GM12878 (cell line): ENCODE results near the gene SMARCA4. TPM values are rescaled to one million over a fixed set of nuclear protein-coding genes. Genes with fewer than 3 reads are reported as not detected.

Experiments
- ATAC-seq: fragments of 200-7000 bp; cut with Tn5 transposase; 3 replicates; pipeline ENCODE4 v1.9.1; 2020; ENCODE audit warnings: mild to moderate bottlenecking, moderate library complexity
- BruUV-seq: library from RNA; stranded (reverse); fragments of 400-500 nt; replicated peaks from 2 replicates; lab custom pipeline; 2021; lab: Mats Ljungman, UMichigan
- CTCF ChIA-PET: fragments of 300-600 bp; sonication (Branson Sonifier 250); formaldehyde crosslinking; extraction: SDS; loops from one replicate; lab custom pipeline; 2021; ENCODE audit warnings: inconsistent platforms; lab: Yijun Ruan, JAX
- POLR2A ChIA-PET: fragments of 350-600 bp; formaldehyde crosslinking; extraction: SDS; loops from one replicate; lab custom pipeline; 2021; ENCODE audit warnings: inconsistent platforms; lab: Charles Lee
- RAD21 ChIA-PET: fragments of 300-600 bp; sonication (Branson Sonifier 250); formaldehyde crosslinking; loops from one replicate; lab custom pipeline; 2023; ENCODE audit warnings: antibody characterized with exemption; ENCODE audit not compliant: unreplicated experiment; lab: Charles Lee
- SMC1A ChIA-PET: fragments of 300-600 bp; sonication (Branson Sonifier 250); formaldehyde crosslinking; loops from one replicate; lab custom pipeline; 2023; ENCODE audit not compliant: unreplicated experiment, uncharacterized antibody; lab: Charles Lee
- DNase-seq: peaks from one replicate; pipeline ENCODE4 v3.0.0-alpha.2; 2011; ENCODE audit warnings: low read depth, low spot score
- FAIRE-seq: peaks from 3 replicates; lab custom pipeline; 2011; peaks lifted over from hg19 to GRCh38; lab: Jason Lieb, UNC
- H2AFZ ChIP-seq: 2 replicates; pipeline ENCODE4 v1.6.0; 2011; ENCODE audit warnings: low read depth, low read length, control low read depth; ENCODE audit not compliant: control insufficient read depth
- H3K27ac ChIP-seq: 2 replicates; pipeline ENCODE4 v1.5.1; 2011; ENCODE audit warnings: control low read depth; ENCODE audit not compliant: control insufficient read depth, insufficient read depth
- H3K27me3 ChIP-seq, 2 experiments: replicated peaks in 1 of 2; 2 replicates each; pipeline versions ENCODE4 v1.6.0 to v1.6.1; 2011; ENCODE audit warnings: low read length in 1 of 2; ENCODE audit not compliant: control insufficient read depth in 2 of 2, insufficient read depth in 2 of 2
- H3K36me3 ChIP-seq, 2 experiments: 2 replicates each; pipeline ENCODE4 v1.5.1; 2011; ENCODE audit warnings: low read length in 1 of 2; ENCODE audit not compliant: control insufficient read depth in 2 of 2, insufficient read depth in 2 of 2
- H3K4me1 ChIP-seq: 2 replicates; pipeline ENCODE4 v1.6.1; 2011; ENCODE audit warnings: mild to moderate bottlenecking, low read length, moderate library complexity, mixed read lengths; ENCODE audit not compliant: control insufficient read depth, insufficient read depth
- H3K4me2 ChIP-seq: 2 replicates; pipeline ENCODE4 v1.6.0; 2011; ENCODE audit warnings: control low read depth; ENCODE audit not compliant: control insufficient read depth, insufficient read depth
- H3K4me3 ChIP-seq: fragments of 200-600 bp; sonication (generic); 2 replicates; pipeline ENCODE4 v1.5.1; 2016
- H3K79me2 ChIP-seq: 2 replicates; pipeline ENCODE4 v1.6.0; 2011; ENCODE audit warnings: low read length; ENCODE audit not compliant: control insufficient read depth, insufficient read depth
- H3K9ac ChIP-seq: 2 replicates; pipeline ENCODE4 v1.8.0; 2011; ENCODE audit warnings: low read length, control low read depth, mixed read lengths; ENCODE audit not compliant: control insufficient read depth, insufficient read depth
- H3K9me3 ChIP-seq: replicated peaks from 3 replicates; pipeline ENCODE4 v1.5.1; 2011; ENCODE audit warnings: mild to moderate bottlenecking, low read length; ENCODE audit not compliant: control insufficient read depth, insufficient read depth
- H4K20me1 ChIP-seq: 2 replicates; pipeline ENCODE4 v1.6.0; 2011; ENCODE audit not compliant: control insufficient read depth, insufficient read depth
- CREM ChIP-seq: IDR thresholded peaks from 2 replicates; pipeline ENCODE4 v1.6.1; 2014; ENCODE audit warnings: antibody characterized with exemption, low read depth
- EGR1 ChIP-seq, 2 experiments: IDR thresholded peaks; 1 replicate in 1 of 2; 2 replicates in 1 of 2; pipeline ENCODE4 v1.6.1; 2011 to 2012; ENCODE audit warnings: low read depth in 2 of 2, low read length in 2 of 2, borderline replicate concordance in 1 of 2, mild to moderate bottlenecking in 1 of 2, moderate library complexity in 1 of 2
- IKZF2 ChIP-seq, 2 experiments: fragments of 450-650 bp; IDR thresholded peaks; 2 replicates each; pipeline ENCODE4 v1.6.1; 2017; ENCODE audit warnings: mild to moderate bottlenecking in 2 of 2, moderate library complexity in 2 of 2
- JUND ChIP-seq: IDR thresholded peaks from 2 replicates; pipeline ENCODE4 v1.6.1; 2012; ENCODE audit warnings: low read depth, mild to moderate bottlenecking, low read length, improper control_type of control experiment, moderate library complexity
- LARP7 ChIP-seq: fragments of 450-650 bp; IDR thresholded peaks from 2 replicates; pipeline ENCODE4 v1.6.1; 2017; ENCODE audit warnings: mild to moderate bottlenecking
- MEF2B ChIP-seq: fragments of 450-650 bp; IDR thresholded peaks from 2 replicates; pipeline ENCODE4 v1.6.1; 2018; ENCODE audit warnings: mild to moderate bottlenecking, moderate library complexity; ENCODE audit not compliant: partially characterized antibody, poor library complexity, severe bottlenecking
- NFYB ChIP-seq: IDR thresholded peaks from 2 replicates; pipeline ENCODE4 v1.6.1; 2011; ENCODE audit warnings: low read depth, mild to moderate bottlenecking, low read length, improper control_type of control experiment, moderate library complexity; ENCODE audit not compliant: insufficient read depth
- POLR2AphosphoS5 ChIP-seq: IDR thresholded peaks from 2 replicates; pipeline ENCODE4 v1.6.1; 2011; ENCODE audit warnings: mild to moderate bottlenecking, low read length, inconsistent platforms
- RBBP5 ChIP-seq: fragments of 200-600 bp; sonication (generic); conservative IDR thresholded peaks from 2 replicates; pipeline ENCODE4 v1.6.1; 2016
- RELA ChIP-seq: fragments of 450-650 bp; IDR thresholded peaks from 2 replicates; pipeline ENCODE4 v1.8.0; 2014; ENCODE audit warnings: borderline replicate concordance; ENCODE audit not compliant: partially characterized antibody
- STAT1 ChIP-seq: fragments of 450-650 bp; conservative IDR thresholded peaks from 2 replicates; pipeline ENCODE4 v1.6.1; 2014; ENCODE audit warnings: antibody characterized with exemption, mild to moderate bottlenecking
- ZBED1 ChIP-seq: IDR thresholded peaks from 2 replicates; pipeline ENCODE4 v1.6.1; 2016; ENCODE audit warnings: borderline replicate concordance
- ZNF207 ChIP-seq: fragments of 450-650 bp; IDR thresholded peaks from 2 replicates; pipeline ENCODE4 v1.6.1; 2014; ENCODE audit warnings: antibody characterized with exemption, mild to moderate bottlenecking, borderline replicate concordance
- WGBS: methylation state at CpG from one replicate; pipeline ENCODE4 v1.1.6; 2016; ENCODE audit warnings: low lambda C conversion rate; ENCODE audit not compliant: insufficient replicate concordance, insufficient coverage; ENCODE audit errors: missing lambda C conversion rate; 5-methylcytosine and 5-hydroxymethylcytosine counted together
- in situ Hi-C: fragments of 300-500 bp; cut with MboI; formaldehyde crosslinking; loops from 9 replicates; pipeline ENCODE4 v1.14.3; 2018; ENCODE audit warnings: mixed read lengths
- intact Hi-C: fragments of 100-400 bp; cut with micrococcal nuclease; formaldehyde crosslinking; loops from one replicate; pipeline ENCODE4 v1.14.2; 2022; ENCODE audit not compliant: unreplicated experiment
- polyA plus RNA-seq, 11 experiments: library from polyadenylated mRNA; depleted of rRNA in 4 of 11; unstranded in 6 of 11; stranded (reverse) in 5 of 11; fragments of >200 nt; fragmentation: Nextera tagmentation in 4 of 11; fragmentation: Illumina TruSeq in 1 of 11; extraction: Ambion mirVana in 4 of 11; extraction: Trizol in 1 of 11; gene quantifications; 1 replicate in 1 of 11; 2 replicates in 10 of 11; pipeline versions ENCODE4 v1.2.1 to v1.2.3, GENCODE V29; 2011 to 2016; ENCODE audit warnings: inconsistent platforms in 2 of 11, missing spikeins in 2 of 11, low read depth in 1 of 11
- total RNA-seq, 4 experiments: library from RNA; depleted of rRNA in 3 of 4; stranded (reverse); fragments of >200 nt in 3 of 4; fragmentation: Illumina TruSeq in 1 of 4; extraction: Trizol in 1 of 4; gene quantifications; 2 replicates each; pipeline versions ENCODE4 v1.2.1 to v1.2.3, GENCODE V29; 2013 to 2021
- TF ChIP-seq, protein P1 (sequence below): IDR thresholded peaks from 2 replicates; pipeline ENCODE4 v1.6.1; 2012; ENCODE audit warnings: low read depth, low read length, improper control_type of control experiment
- TF ChIP-seq, protein P2 (sequence below): fragments of 450-650 bp; IDR thresholded peaks from 2 replicates; pipeline ENCODE4 v1.6.1; 2017; ENCODE audit warnings: mild to moderate bottlenecking, moderate library complexity
- TF ChIP-seq, protein P3 (sequence below): fragments of 450-650 bp; IDR thresholded peaks from 2 replicates; pipeline ENCODE4 v1.6.1; 2017; ENCODE audit warnings: mild to moderate bottlenecking

The SMARCA4 gene
- total and polyA plus RNA-seq, 10 of the 15 experiments (the other 5 are each of a cell fraction or from before 2014, with no cell fraction given): 22.4 to 175 (median 57.4) TPM

DNA sequence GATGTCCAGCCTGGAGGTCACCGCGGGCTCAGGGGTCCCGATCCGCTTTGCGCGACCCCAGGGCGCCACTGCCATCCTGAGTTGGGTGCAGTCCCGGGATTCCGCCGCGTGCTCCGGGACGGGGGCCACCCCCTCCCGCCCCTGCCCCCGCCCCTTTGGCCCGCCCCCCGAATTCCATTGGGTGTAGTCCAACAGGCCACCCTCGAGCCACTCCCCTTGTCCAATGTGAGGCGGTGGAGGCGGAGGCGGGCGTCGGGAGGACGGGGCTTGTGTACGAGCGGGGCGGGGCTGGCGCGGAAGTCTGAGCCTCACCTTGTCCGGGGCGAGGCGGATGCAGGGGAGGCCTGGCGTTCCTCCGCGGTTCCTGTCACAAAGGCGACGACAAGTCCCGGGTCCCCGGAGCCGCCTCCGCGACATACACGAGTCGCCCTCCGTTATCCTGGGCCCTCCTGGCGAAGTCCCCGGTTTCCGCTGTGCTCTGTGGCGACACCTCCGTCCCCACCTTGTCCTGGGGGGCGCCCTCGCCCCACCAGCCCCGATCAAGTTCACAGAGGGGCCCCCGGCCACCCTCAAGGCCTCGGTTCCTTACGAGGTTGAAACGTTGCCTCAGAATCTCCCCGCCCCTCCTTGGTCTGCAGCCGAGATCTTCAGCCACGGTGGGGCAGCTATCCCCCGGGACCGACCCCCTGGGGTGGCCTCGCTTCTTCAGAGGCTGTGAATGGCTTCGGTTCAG, 129.6 kb downstream of the SMARCA4 start:
- Histone ChIP-seq H3K27me3 (no peaks in the 10 kb centered on the region), H3K4me3 (peak overlapping the region; percentile 97), H3K4me2 (peak overlapping the region; percentile 100), H3K79me2 (peaks cover 55% of the 10 kb centered on the region), H4K20me1 (no peaks in the 10 kb centered on the region; the same call in 1 of the 2 replicates), H3K27ac (peak overlapping the region; percentile 91), H3K9ac (peak overlapping the region; percentile 91), H2AFZ (peak overlapping the region; percentile 24; the same call in 1 of the 2 replicates), H3K4me1 (peaks cover 36% of the 10 kb centered on the region), H3K9me3 (no peaks in the 10 kb centered on the region), H3K36me3 (peaks cover 0 to 9% of the 10 kb centered on the region in 2 experiments; a peak in 1 of 4 replicates)
- FAIRE-seq (peak; percentile 35), DNase-seq (peak; percentile 76), ATAC-seq (peak; percentile 88)
- ChIA-PET RAD21 (interaction anchor here (0.6 to 2.9 kb wide), 4 partner anchors 54 to 217 kb away, joined by 3 to 15 read pairs (median 6); no protein-coding TSS in a partner anchor), CTCF (interaction anchor here (1.2 to 2.4 kb wide), 3 partner anchors 55 to 148 kb away, joined by 3 to 10 read pairs (median 4); no protein-coding TSS in a partner anchor), SMC1A (interaction anchor here (0.7 to 3.3 kb wide), 4 partner anchors 10 to 285 kb away, joined by 3 to 13 read pairs (median 4); no protein-coding TSS in a partner anchor), POLR2A (interaction anchor here (0.5 to 2.5 kb wide), 7 partner anchors 49 to 218 kb away, joined by 3 to 10 read pairs (median 3); no protein-coding TSS in a partner anchor)
- WGBS: 1% methylated on average over 51 of the region's 64 CpGs
- BruUV-seq: no TSS peak
- intact Hi-C loops: loop anchor here (5.0 to 10.0 kb wide), 3 partner anchors 213 to 1694 kb away; partner anchors contain the start of gene DNM2
- in situ Hi-C loops: no loop called here
- TF ChIP-seq, protein P1, sequence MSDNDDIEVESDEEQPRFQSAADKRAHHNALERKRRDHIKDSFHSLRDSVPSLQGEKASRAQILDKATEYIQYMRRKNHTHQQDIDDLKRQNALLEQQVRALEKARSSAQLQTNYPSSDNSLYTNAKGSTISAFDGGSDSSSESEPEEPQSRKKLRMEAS: no peak
- TF ChIP-seq JUND (peak; percentile 21; the same call in 1 of the 2 replicates), CREM (0 out of 2 replicates have a peak, but pooled peaks have one; percentile 11), POLR2AphosphoS5 (peak; percentile 87; the same call in 1 of the 2 replicates), EGR1 (IDR thresholded peaks at IDR 0.05; ENCODE audit: borderline replicate concordance in 1 of 2, low read depth in 2 of 2, low read length in 2 of 2) (peak in 1 of 2 experiments; percentile 24; a peak in 1 of 3 replicates), ZNF207 (peak; percentile 46; the same call in 1 of the 2 replicates), NFYB (peak; percentile 73), ZBED1 (peak; percentile 52; the same call in 1 of the 2 replicates), MEF2B (peak; percentile 90), LARP7 (peak; percentile 39; the same call in 1 of the 2 replicates), RBBP5 (no peak), RELA (peak; percentile 54), STAT1 (peak; percentile 93), IKZF2 (IDR thresholded peaks at IDR 0.05) (0 out of 4 replicates have a peak, but pooled peaks of 1 of the 2 experiments have one; percentile 18)
- TF ChIP-seq, protein P2, sequence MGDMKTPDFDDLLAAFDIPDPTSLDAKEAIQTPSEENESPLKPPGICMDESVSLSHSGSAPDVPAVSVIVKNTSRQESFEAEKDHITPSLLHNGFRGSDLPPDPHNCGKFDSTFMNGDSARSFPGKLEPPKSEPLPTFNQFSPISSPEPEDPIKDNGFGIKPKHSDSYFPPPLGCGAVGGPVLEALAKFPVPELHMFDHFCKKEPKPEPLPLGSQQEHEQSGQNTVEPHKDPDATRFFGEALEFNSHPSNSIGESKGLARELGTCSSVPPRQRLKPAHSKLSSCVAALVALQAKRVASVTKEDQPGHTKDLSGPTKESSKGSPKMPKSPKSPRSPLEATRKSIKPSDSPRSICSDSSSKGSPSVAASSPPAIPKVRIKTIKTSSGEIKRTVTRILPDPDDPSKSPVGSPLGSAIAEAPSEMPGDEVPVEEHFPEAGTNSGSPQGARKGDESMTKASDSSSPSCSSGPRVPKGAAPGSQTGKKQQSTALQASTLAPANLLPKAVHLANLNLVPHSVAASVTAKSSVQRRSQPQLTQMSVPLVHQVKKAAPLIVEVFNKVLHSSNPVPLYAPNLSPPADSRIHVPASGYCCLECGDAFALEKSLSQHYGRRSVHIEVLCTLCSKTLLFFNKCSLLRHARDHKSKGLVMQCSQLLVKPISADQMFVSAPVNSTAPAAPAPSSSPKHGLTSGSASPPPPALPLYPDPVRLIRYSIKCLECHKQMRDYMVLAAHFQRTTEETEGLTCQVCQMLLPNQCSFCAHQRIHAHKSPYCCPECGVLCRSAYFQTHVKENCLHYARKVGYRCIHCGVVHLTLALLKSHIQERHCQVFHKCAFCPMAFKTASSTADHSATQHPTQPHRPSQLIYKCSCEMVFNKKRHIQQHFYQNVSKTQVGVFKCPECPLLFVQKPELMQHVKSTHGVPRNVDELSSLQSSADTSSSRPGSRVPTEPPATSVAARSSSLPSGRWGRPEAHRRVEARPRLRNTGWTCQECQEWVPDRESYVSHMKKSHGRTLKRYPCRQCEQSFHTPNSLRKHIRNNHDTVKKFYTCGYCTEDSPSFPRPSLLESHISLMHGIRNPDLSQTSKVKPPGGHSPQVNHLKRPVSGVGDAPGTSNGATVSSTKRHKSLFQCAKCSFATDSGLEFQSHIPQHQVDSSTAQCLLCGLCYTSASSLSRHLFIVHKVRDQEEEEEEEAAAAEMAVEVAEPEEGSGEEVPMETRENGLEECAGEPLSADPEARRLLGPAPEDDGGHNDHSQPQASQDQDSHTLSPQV: no peak
- TF ChIP-seq, protein P3, sequence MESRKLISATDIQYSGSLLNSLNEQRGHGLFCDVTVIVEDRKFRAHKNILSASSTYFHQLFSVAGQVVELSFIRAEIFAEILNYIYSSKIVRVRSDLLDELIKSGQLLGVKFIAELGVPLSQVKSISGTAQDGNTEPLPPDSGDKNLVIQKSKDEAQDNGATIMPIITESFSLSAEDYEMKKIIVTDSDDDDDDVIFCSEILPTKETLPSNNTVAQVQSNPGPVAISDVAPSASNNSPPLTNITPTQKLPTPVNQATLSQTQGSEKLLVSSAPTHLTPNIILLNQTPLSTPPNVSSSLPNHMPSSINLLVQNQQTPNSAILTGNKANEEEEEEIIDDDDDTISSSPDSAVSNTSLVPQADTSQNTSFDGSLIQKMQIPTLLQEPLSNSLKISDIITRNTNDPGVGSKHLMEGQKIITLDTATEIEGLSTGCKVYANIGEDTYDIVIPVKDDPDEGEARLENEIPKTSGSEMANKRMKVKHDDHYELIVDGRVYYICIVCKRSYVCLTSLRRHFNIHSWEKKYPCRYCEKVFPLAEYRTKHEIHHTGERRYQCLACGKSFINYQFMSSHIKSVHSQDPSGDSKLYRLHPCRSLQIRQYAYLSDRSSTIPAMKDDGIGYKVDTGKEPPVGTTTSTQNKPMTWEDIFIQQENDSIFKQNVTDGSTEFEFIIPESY: no peak
